Erythroblast (primary cell): ENCODE data around the gene TTC39C.
"Not testable (repeated sequence)": the region's sequence is repeated elsewhere in the genome, so short reads cannot be mapped to it uniquely, and the experiment has no call there.

ENCODE experiments used
- DNase-seq, 2 experiments: peaks; one replicate each; lab custom pipeline; 2025; lab: John Stamatoyannopoulos, UW
- GATA1 ChIP-seq: IDR thresholded peaks from 2 replicates; pipeline ENCODE4 v1.6.1; 2011; ENCODE audit warnings: low read depth, mild to moderate bottlenecking, control low read depth, low read length, moderate library complexity
- POLR2A ChIP-seq: IDR thresholded peaks from 2 replicates; pipeline ENCODE4 v1.6.1; 2011; ENCODE audit warnings: mild to moderate bottlenecking, low read length

TTC39C gene

GRCh38 chr18:24018299-24018886 is 3.8 kb downstream of the TTC39C start:
- no peak for DNase-seq
- no peak for TF ChIP-seq GATA1

GRCh38 chr18:24019641-24020331 is 5.2 kb downstream of the TTC39C start:
- DNase-seq = no peak
- no peak for TF ChIP-seq POLR2A
- no peak for TF ChIP-seq GATA1

- TF ChIP-seq POLR2A (no peak), GATA1 (no peak)
- no peak for DNase-seq
Measured at GRCh38 chr18:24021505-24021904, 7.0 kb downstream of the TTC39C start.

GRCh38 chr18:24022161-24022560 is 7.6 kb downstream of the TTC39C start:
- TF ChIP-seq GATA1 (no peak), POLR2A (no peak)
- DNase-seq = no peak

GRCh38 chr18:24023185-24023814 is 8.7 kb downstream of the TTC39C start:
- no peak for DNase-seq
- TF ChIP-seq POLR2A (no peak), GATA1 (no peak)

- TF ChIP-seq POLR2A (no peak), GATA1 (no peak)
- no peak for DNase-seq
Measured at GRCh38 chr18:24024425-24024824, 9.9 kb downstream of the TTC39C start.

GRCh38 chr18:24026457-24026856 is 11.9 kb downstream of the TTC39C start:
- DNase-seq = no peak
- TF ChIP-seq GATA1 (no peak), POLR2A (no peak)

- DNase-seq = no peak
- TF ChIP-seq POLR2A (no peak), GATA1 (no peak)
Measured at GRCh38 chr18:24027156-24027827, 12.7 kb downstream of the TTC39C start.

GRCh38 chr18:24028946-24029345 is 14.4 kb downstream of the TTC39C start:
- not testable (repeated sequence) for DNase-seq

- TF ChIP-seq GATA1 (no peak), POLR2A (no peak)
- no peak for DNase-seq
Measured at GRCh38 chr18:24031318-24031717, 16.8 kb downstream of the TTC39C start.

- TF ChIP-seq GATA1 (no peak), POLR2A (no peak)
- DNase-seq = no peak
Measured at GRCh38 chr18:24031916-24032315, 17.4 kb downstream of the TTC39C start.

GRCh38 chr18:24033641-24034412 is 19.3 kb downstream of the TTC39C start:
- TF ChIP-seq GATA1 (no peak), POLR2A (no peak)

GRCh38 chr18:24035316-24035715 is 20.8 kb downstream of the TTC39C start:
- DNase-seq = no peak
- TF ChIP-seq POLR2A = no peak
- TF ChIP-seq GATA1 = no peak

More at GRCh38 chr18:24033641-24034412, 19.3 kb downstream of the TTC39C start:
- DNase-seq = no peak
